RPMI8226 (cell line): ENCODE measurements around the gene PCDHB14.
A peak's percentile ranks its signal among the peaks of the same experiment; 100 is the strongest.
"Not testable (repeated sequence)": the region's sequence is repeated elsewhere in the genome, so short reads cannot be mapped to it uniquely, and the experiment has no call there.

Experiments
- DNase-seq: peaks from one replicate; pipeline ENCODE4 v3.0.0-alpha.2; 2015

Gene PCDHB14

GRCh38 chr5:141210849-141211248 is 12.3 kb upstream of the PCDHB14 start:
- not testable (repeated sequence) for DNase-seq

- DNase-seq, result peak; percentile 15
Observed at GRCh38 chr5:141213656-141214339, 9.3 kb upstream of the PCDHB14 start, which contains the start of gene PCDHB13. Gene PCDHB13 (plus strand): TSS chr5:141213919. CDS start chr5:141214124, 205 bp downstream.

- not testable (repeated sequence) for DNase-seq
Observed at GRCh38 chr5:141214583-141214982, 8.6 kb upstream of the PCDHB14 start.

GRCh38 chr5:141215504-141215903 is 7.6 kb upstream of the PCDHB14 start:
- DNase-seq, result not testable (repeated sequence)

- not testable (repeated sequence) for DNase-seq
Observed at GRCh38 chr5:141216035-141216434, 7.1 kb upstream of the PCDHB14 start.

- not testable (repeated sequence) for DNase-seq
Observed at GRCh38 chr5:141224844-141225243, 1.7 kb downstream of the PCDHB14 start.

GRCh38 chr5:141225421-141225820 is 2.3 kb downstream of the PCDHB14 start:
- not testable (repeated sequence) for DNase-seq

- DNase-seq, result no peak
Observed at GRCh38 chr5:141234109-141234667, 11.0 kb downstream of the PCDHB14 start.

GRCh38 chr5:141235922-141236321 is 12.8 kb downstream of the PCDHB14 start:
- not testable (repeated sequence) for DNase-seq

GRCh38 chr5:141236516-141237313 is 13.6 kb downstream of the PCDHB14 start:
- DNase-seq, result no peak

- no peak for DNase-seq
Observed at GRCh38 chr5:141241496-141241895, 18.4 kb downstream of the PCDHB14 start.

GRCh38 chr5:141245250-141245717 is 22.1 kb downstream of the PCDHB14 start, which contains the start of gene PCDHB15:
Gene PCDHB15 (plus strand): TSS chr5:141245395. CDS start chr5:141245579, 184 bp downstream.
- peak; percentile 18 for DNase-seq

GRCh38 chr5:141246971-141247370 is 23.8 kb downstream of the PCDHB14 start:
- DNase-seq, result not testable (repeated sequence)

GRCh38 chr5:141247434-141247833 is 24.3 kb downstream of the PCDHB14 start:
- not testable (repeated sequence) for DNase-seq

- DNase-seq, result no peak
Observed at GRCh38 chr5:141250576-141250975, 27.4 kb downstream of the PCDHB14 start.

GRCh38 chr5:141258464-141258863 is 35.3 kb downstream of the PCDHB14 start:
- no peak for DNase-seq

GRCh38 chr5:141258948-141259347 is 35.8 kb downstream of the PCDHB14 start:
- no peak for DNase-seq

- DNase-seq, result no peak
Observed at GRCh38 chr5:141260458-141261237, 37.5 kb downstream of the PCDHB14 start.

- DNase-seq, result no peak
Observed at GRCh38 chr5:141261238-141261546, 38.0 kb downstream of the PCDHB14 start.

GRCh38 chr5:141269195-141269594 is 46.1 kb downstream of the PCDHB14 start:
- no peak for DNase-seq

GRCh38 chr5:141272906-141273305 is 49.8 kb downstream of the PCDHB14 start:
- no peak for DNase-seq
